Osteoblast (primary cell): ENCODE measurements around the gene TRIM47. TPM values are rescaled to one million over a fixed set of nuclear protein-coding genes. Genes with fewer than 3 reads are reported as not detected.

Experiments
- DNase-seq: peaks from one replicate; pipeline ENCODE4 v3.0.0; 2011; ENCODE audit warnings: low spot score, mixed read lengths; ENCODE audit not compliant: insufficient read length; ENCODE audit errors: missing footprints
- H2AFZ ChIP-seq: 2 replicates; pipeline ENCODE4 v1.6.0; 2011; ENCODE audit warnings: mild to moderate bottlenecking, low read length
- H3K27ac ChIP-seq: 2 replicates; pipeline ENCODE4 v1.5.1; 2011; ENCODE audit warnings: mild to moderate bottlenecking, low read depth, low read length, moderate library complexity
- H3K27me3 ChIP-seq: 2 replicates; pipeline ENCODE4 v1.6.0; 2012; ENCODE audit warnings: mild to moderate bottlenecking, control low read depth, inconsistent platforms, low read length, moderate library complexity; ENCODE audit not compliant: insufficient read depth
- H3K36me3 ChIP-seq: 2 replicates; pipeline ENCODE4 v1.5.1; 2011; ENCODE audit warnings: mild to moderate bottlenecking, low read length, control low read depth, moderate library complexity; ENCODE audit not compliant: insufficient read depth
- H3K4me1 ChIP-seq: 2 replicates; pipeline ENCODE4 v1.5.1; 2011; ENCODE audit warnings: mild to moderate bottlenecking, low read length, control low read depth, moderate library complexity; ENCODE audit not compliant: insufficient read depth
- H3K4me2 ChIP-seq: 2 replicates; pipeline ENCODE4 v1.6.0; 2011; ENCODE audit warnings: mild to moderate bottlenecking, low read length; ENCODE audit not compliant: insufficient read depth
- H3K4me3 ChIP-seq: fragments of 200-600 bp; sonication (generic); 3 replicates; pipeline ENCODE4 v1.5.1; 2012; ENCODE audit warnings: mild to moderate bottlenecking, low read length, inconsistent platforms; ENCODE audit not compliant: insufficient read depth
- H3K79me2 ChIP-seq: 2 replicates; pipeline ENCODE4 v1.6.0; 2012; ENCODE audit warnings: mild to moderate bottlenecking, low read length, control low read depth, inconsistent platforms; ENCODE audit not compliant: insufficient read depth
- H3K9me3 ChIP-seq: 2 replicates; pipeline ENCODE4 v1.5.1; 2011; ENCODE audit warnings: low read depth, low read length, control low read depth
- H4K20me1 ChIP-seq: 2 replicates; pipeline ENCODE4 v1.6.0; 2012; ENCODE audit warnings: mild to moderate bottlenecking, low read length, control low read depth; ENCODE audit not compliant: insufficient read depth
- total RNA-seq: library from RNA; depleted of rRNA; stranded (reverse); fragments of >200 nt; gene quantifications from 2 replicates; pipeline ENCODE4 v1.2.3, GENCODE V29; 2012
- TF ChIP-seq, protein P1 (sequence below): IDR thresholded peaks from 2 replicates; pipeline ENCODE4 v1.5.1; 2011; ENCODE audit warnings: mild to moderate bottlenecking, low read depth, low read length, moderate library complexity; ENCODE audit errors: extremely low read depth

TRIM47 gene
- total RNA-seq, 1 donor, result 21.7 TPM

DNA sequence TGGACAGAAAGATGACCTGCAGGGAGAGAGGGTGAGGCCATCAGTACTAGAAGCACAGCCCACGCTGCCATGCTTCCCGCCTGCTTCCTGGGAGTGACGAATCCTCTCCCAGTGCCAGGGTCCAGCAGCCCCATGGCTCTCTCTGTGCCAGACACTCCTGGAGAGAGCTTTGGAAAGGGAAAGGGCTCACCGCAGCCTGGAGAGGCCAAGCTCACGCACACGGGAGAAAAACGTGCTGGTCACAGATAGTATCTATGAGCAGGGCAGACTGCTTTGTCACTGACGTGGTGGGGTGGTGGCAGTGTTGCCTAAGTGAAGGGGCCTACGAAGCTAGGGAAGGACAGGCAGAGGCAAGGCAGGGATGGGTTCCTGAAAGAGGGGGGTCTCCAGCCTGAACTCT is 28.7 kb downstream of the TRIM47 start:
- H3K4me3 ChIP-seq, result no peak overlapping the region
- peaks cover 21% of the 10 kb centered on the region for H3K79me2 ChIP-seq
- H3K27me3 ChIP-seq, result no peaks in the 10 kb centered on the region
- H4K20me1 ChIP-seq, result peaks cover 6% of the 10 kb centered on the region
- H3K36me3 ChIP-seq, result peaks cover 55% of the 10 kb centered on the region
- no peak overlapping the region for H3K4me2 ChIP-seq
- DNase-seq, result peak; percentile 26
- TF ChIP-seq, protein P1, sequence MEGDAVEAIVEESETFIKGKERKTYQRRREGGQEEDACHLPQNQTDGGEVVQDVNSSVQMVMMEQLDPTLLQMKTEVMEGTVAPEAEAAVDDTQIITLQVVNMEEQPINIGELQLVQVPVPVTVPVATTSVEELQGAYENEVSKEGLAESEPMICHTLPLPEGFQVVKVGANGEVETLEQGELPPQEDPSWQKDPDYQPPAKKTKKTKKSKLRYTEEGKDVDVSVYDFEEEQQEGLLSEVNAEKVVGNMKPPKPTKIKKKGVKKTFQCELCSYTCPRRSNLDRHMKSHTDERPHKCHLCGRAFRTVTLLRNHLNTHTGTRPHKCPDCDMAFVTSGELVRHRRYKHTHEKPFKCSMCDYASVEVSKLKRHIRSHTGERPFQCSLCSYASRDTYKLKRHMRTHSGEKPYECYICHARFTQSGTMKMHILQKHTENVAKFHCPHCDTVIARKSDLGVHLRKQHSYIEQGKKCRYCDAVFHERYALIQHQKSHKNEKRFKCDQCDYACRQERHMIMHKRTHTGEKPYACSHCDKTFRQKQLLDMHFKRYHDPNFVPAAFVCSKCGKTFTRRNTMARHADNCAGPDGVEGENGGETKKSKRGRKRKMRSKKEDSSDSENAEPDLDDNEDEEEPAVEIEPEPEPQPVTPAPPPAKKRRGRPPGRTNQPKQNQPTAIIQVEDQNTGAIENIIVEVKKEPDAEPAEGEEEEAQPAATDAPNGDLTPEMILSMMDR, result no peak
- peaks cover 18% of the 10 kb centered on the region for H3K4me1 ChIP-seq
- no peaks in the 10 kb centered on the region for H3K9me3 ChIP-seq
- no peak overlapping the region for H2AFZ ChIP-seq
- no peak overlapping the region for H3K27ac ChIP-seq

DNA sequence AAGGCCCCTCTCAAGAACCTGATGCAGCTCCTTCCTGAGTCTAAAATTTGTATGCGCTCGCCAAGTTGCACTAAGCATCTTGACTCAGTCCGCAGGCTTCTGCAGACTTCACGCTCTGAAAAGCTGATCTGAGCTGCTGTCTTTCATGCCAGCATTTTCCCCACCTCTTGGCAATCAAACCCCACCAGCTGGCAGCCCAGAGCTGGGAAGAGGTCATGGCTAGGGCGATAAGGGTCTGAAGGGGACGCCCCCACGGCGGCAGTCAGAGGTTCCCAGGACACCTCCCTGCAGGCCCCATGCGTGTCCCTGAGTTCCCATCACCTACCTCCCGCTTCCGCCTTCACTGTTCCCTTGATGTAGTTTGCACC is 29.1 kb downstream of the TRIM47 start:
- TF ChIP-seq, protein P1, result no peak
- Histone ChIP-seq H4K20me1 (peaks cover 6% of the 10 kb centered on the region), H3K36me3 (peaks cover 55% of the 10 kb centered on the region), H3K79me2 (peaks cover 19% of the 10 kb centered on the region), H2AFZ (no peak overlapping the region), H3K27me3 (no peaks in the 10 kb centered on the region), H3K9me3 (no peaks in the 10 kb centered on the region), H3K4me2 (no peak overlapping the region), H3K4me1 (peaks cover 13% of the 10 kb centered on the region), H3K27ac (no peak overlapping the region), H3K4me3 (no peak overlapping the region)
- DNase-seq, result peak; percentile 77

DNA sequence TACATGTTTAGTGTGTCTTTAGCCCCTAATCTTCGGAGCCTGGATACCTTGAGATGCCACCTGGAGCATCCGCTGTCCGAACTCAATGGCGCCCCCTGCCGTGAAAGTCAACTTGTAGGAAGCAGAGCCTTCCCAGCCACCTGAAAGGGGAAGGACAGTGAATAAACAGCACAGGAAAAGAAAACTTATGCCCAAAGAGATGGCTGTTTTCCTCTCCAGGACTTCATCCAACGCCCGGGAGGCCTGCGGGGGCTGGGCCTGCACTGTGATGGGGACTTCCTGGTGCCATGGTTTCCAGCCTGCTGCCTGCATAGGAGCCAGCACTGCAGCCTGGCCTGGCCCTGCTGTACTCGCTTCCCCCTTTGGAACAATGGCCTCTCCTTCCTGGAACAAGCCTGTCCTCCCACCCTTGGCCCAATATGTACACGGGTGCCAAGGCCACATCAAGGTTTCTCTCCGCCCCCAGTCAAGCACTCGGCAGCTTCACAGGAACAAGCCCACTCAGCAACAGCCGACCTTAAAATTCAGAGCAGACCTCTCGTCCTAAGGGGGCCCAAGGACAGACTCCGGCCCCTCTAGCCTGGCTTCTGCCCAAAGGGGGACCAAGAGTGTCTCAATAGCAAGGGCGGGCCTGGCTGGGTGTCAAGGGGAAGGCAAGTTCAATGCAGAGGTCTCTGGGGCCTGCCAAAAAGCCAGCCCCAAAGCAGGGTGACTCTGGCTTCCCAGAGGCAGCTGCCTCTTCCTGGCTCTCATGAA is 29.7 kb downstream of the TRIM47 start:
- H3K27ac ChIP-seq, result no peak overlapping the region
- H3K36me3 ChIP-seq, result peaks cover 55% of the 10 kb centered on the region
- H3K9me3 ChIP-seq, result no peaks in the 10 kb centered on the region
- H3K4me2 ChIP-seq, result no peak overlapping the region
- H3K4me1 ChIP-seq, result peaks cover 8% of the 10 kb centered on the region
- H4K20me1 ChIP-seq, result peaks cover 6% of the 10 kb centered on the region
- TF ChIP-seq, protein P1, result peak; percentile 70
- H3K27me3 ChIP-seq, result no peaks in the 10 kb centered on the region
- H2AFZ ChIP-seq, result no peak overlapping the region
- H3K4me3 ChIP-seq, result no peak overlapping the region
- H3K79me2 ChIP-seq, result peaks cover 19% of the 10 kb centered on the region
- DNase-seq, result peak; percentile 89

DNA sequence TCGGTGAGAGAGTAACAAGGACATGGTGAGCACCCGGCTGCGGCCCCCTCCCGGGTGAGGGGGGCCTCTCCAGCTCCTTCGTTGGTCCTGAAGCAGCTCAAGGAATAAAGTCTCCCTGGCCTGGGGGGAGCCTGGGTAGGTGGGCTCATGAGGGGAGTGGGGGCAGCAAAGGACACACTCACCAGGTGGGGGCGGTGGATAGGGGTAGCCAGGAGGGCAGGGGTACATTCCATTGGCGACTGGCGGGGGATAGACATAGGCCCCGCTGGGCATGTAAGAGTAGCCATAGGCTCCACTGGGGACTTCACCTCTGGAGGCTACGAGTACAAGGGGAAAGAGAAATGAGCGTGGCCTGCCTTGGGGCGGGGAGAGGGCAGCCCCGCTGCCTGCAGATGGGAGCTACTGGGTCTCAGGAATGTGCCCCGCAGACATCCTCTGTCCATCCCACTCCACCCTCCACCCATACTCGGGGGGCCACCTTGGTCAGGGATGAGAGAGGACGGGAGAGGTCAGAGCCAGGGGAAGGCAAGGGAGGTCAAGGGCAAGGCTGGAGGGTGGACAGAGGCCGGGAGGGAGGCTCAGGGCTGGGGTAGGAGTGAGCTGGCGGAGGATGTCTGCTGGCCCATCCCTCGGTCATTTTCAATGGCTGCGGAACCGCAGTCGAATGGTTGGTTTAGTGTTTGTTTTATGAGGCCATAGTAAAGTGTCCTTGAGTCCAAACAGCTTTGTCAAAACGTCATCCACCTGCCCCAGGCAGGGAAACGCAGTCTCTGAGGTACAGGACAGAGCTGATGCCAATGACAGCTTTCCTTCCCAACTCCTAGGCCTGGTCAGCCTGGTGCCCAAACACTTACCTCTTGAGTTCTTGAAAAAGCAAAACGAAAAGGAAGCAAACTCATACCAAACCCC is 30.5 kb downstream of the TRIM47 start:
- H3K79me2 ChIP-seq, result peaks cover 11% of the 10 kb centered on the region
- H2AFZ ChIP-seq, result no peak overlapping the region
- TF ChIP-seq, protein P1, result no peak
- H3K4me2 ChIP-seq, result no peak overlapping the region
- H3K27ac ChIP-seq, result no peak overlapping the region
- H3K9me3 ChIP-seq, result no peaks in the 10 kb centered on the region
- peaks cover 55% of the 10 kb centered on the region for H3K36me3 ChIP-seq
- peaks cover 3% of the 10 kb centered on the region for H4K20me1 ChIP-seq
- peak; percentile 71 for DNase-seq
- no peaks in the 10 kb centered on the region for H3K4me1 ChIP-seq
- H3K27me3 ChIP-seq, result no peaks in the 10 kb centered on the region
- H3K4me3 ChIP-seq, result no peak overlapping the region
